GM19238 (cell line): Measurements from ENCODE around the gene TRIM62.

Source experiments
- DNase-seq: peaks from one replicate; pipeline ENCODE4 v3.0.0; 2011; ENCODE audit warnings: low spot score; ENCODE audit not compliant: insufficient read length

The TRIM62 gene

GRCh38 chr1:33180911-33181890 lies 642 bp downstream of the TRIM62 start:
- DNase-seq = peak; percentile 93

- no peak for DNase-seq
These were observed 1.5 kb downstream of the TRIM62 start for GRCh38 chr1:33180226-33180910.

- no peak for DNase-seq
These were observed 2.9 kb downstream of the TRIM62 start for GRCh38 chr1:33178836-33179439.

- DNase-seq = no peak
These were observed 3.8 kb downstream of the TRIM62 start for GRCh38 chr1:33177996-33178540.

GRCh38 chr1:33176887-33177286 lies 5.0 kb downstream of the TRIM62 start:
- no peak for DNase-seq

- DNase-seq = no peak
These were observed 5.4 kb downstream of the TRIM62 start for GRCh38 chr1:33176362-33176850.

- no peak for DNase-seq
These were observed 6.0 kb downstream of the TRIM62 start for GRCh38 chr1:33175865-33176264.

- DNase-seq = no peak
These were observed 8.8 kb downstream of the TRIM62 start for GRCh38 chr1:33173091-33173490.

GRCh38 chr1:33171977-33172813 lies 9.6 kb downstream of the TRIM62 start:
- DNase-seq = no peak

GRCh38 chr1:33170351-33171274 lies 11.2 kb downstream of the TRIM62 start:
- no peak for DNase-seq

- no peak for DNase-seq
These were observed 12.4 kb downstream of the TRIM62 start for GRCh38 chr1:33169290-33170055.

- DNase-seq = no peak
These were observed 13.1 kb downstream of the TRIM62 start for GRCh38 chr1:33168556-33169289.

- DNase-seq = no peak
These were observed 14.0 kb downstream of the TRIM62 start for GRCh38 chr1:33167650-33168447.

GRCh38 chr1:33165809-33166208 lies 16.0 kb downstream of the TRIM62 start:
- no peak for DNase-seq

GRCh38 chr1:33165209-33165608 lies 16.6 kb downstream of the TRIM62 start:
- no peak for DNase-seq

- no peak for DNase-seq
These were observed 18.0 kb downstream of the TRIM62 start for GRCh38 chr1:33163621-33164519.
